IMR-90 (cell line): ENCODE measurements around the gene SLC27A1.

Experiments used
- CHD1 ChIP-seq: IDR thresholded peaks from 2 replicates; pipeline ENCODE4 v1.6.1; 2012; ENCODE audit warnings: low read depth, low read length, improper control_type of control experiment
- CTCF ChIP-seq: conservative IDR thresholded peaks from 2 replicates; pipeline ENCODE4 v1.5.1; 2012; ENCODE audit warnings: mild to moderate bottlenecking, low read depth, low read length, improper control_type of control experiment
- ELK1 ChIP-seq: fragments of 150-350 bp; IDR thresholded peaks from 2 replicates; pipeline ENCODE4 v1.6.1; 2016; ENCODE audit warnings: low read depth, mild to moderate bottlenecking, low read length, moderate library complexity, borderline replicate concordance
- FOS ChIP-seq: fragments of 150-350 bp; IDR thresholded peaks from 2 replicates; pipeline ENCODE4 v1.6.1; 2016; ENCODE audit warnings: low read depth, low read length
- MXI1 ChIP-seq: IDR thresholded peaks from 2 replicates; pipeline ENCODE4 v1.6.1; 2012; ENCODE audit warnings: low read depth, mild to moderate bottlenecking, low read length, moderate library complexity, borderline replicate concordance
- POLR2A ChIP-seq: IDR thresholded peaks from 2 replicates; pipeline ENCODE4 v1.6.1; 2012; ENCODE audit warnings: mild to moderate bottlenecking, low read depth, low read length
- RAD21 ChIP-seq: IDR thresholded peaks from 2 replicates; pipeline ENCODE4 v1.6.1; 2012; ENCODE audit warnings: low read length, improper control_type of control experiment
- RFX5 ChIP-seq: IDR thresholded peaks from 2 replicates; pipeline ENCODE4 v1.8.0; 2012; ENCODE audit warnings: low read depth, mild to moderate bottlenecking, low read length, moderate library complexity
- SMC3 ChIP-seq: fragments of 150-350 bp; IDR thresholded peaks from 2 replicates; pipeline ENCODE4 v1.6.1; 2016; ENCODE audit warnings: low read depth, mild to moderate bottlenecking, antibody characterized with exemption, low read length, moderate library complexity
- USF2 ChIP-seq: fragments of 150-350 bp; IDR thresholded peaks from 2 replicates; pipeline ENCODE4 v1.6.1; 2017; ENCODE audit warnings: mild to moderate bottlenecking, antibody characterized with exemption, low read length, low read depth

DNA sequence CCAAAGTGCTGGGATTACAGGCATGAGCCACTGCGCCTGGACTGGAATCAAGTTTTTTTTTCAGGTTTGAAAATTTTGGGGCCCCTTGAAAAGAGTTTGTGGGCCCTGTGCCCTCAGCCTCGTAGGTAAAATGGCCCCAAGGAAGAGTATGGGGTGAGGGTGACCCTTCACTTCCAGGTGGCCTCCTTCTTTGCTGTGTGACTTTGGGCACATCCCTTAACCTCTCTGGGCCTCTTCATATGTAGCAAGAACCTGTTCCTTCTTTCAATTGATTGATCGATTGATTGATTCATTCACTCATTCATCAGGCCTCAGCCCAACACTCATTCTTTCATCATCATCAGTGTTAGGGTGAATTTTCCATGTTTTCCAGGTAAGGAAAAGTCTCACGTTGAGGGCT, 18.5 kb upstream of the SLC27A1 start:
- no peak for TF ChIP-seq RAD21
- TF ChIP-seq RFX5, result no peak
- TF ChIP-seq POLR2A, result no peak
- no peak for TF ChIP-seq CHD1
- no peak for TF ChIP-seq CTCF
- TF ChIP-seq USF2, result no peak
- no peak for TF ChIP-seq MXI1
- TF ChIP-seq SMC3, result no peak
- no peak for TF ChIP-seq ELK1
- no peak for TF ChIP-seq FOS
